Neutrophil (primary cell): ENCODE measurements around the gene COMMD8.

Source experiments
- H3K27ac ChIP-seq: fragments of 200-600 bp; sonication (generic); 2 replicates; pipeline ENCODE4 v1.5.1; 2016; ENCODE audit warnings: mild to moderate bottlenecking, moderate library complexity
- H3K27me3 ChIP-seq: fragments of 200-600 bp; sonication (generic); 2 replicates; pipeline ENCODE4 v1.6.0; 2016; ENCODE audit warnings: mild to moderate bottlenecking
- H3K36me3 ChIP-seq: fragments of 200-600 bp; sonication (generic); 2 replicates; pipeline ENCODE4 v1.5.1; 2017
- H3K4me1 ChIP-seq, 2 experiments: fragments of 200-600 bp in 1 of 2; sonication (generic) in 1 of 2; 1 replicate in 1 of 2; 2 replicates in 1 of 2; pipeline versions ENCODE4 v1.5.1 to v1.6.1; 2013 to 2016; ENCODE audit warnings: low read depth in 1 of 2, low read length in 1 of 2, mild to moderate bottlenecking in 1 of 2, moderate library complexity in 1 of 2; ENCODE audit not compliant: control insufficient read depth in 1 of 2, insufficient read depth in 1 of 2
- H3K4me3 ChIP-seq, 2 experiments: fragments of 200-600 bp in 1 of 2; sonication (generic) in 1 of 2; 1 replicate in 1 of 2; 2 replicates in 1 of 2; pipeline ENCODE4 v1.5.1; 2013 to 2016; ENCODE audit warnings: low read depth in 1 of 2, low read length in 1 of 2, mild to moderate bottlenecking in 1 of 2, moderate library complexity in 1 of 2
- H3K9me3 ChIP-seq: fragments of 200-600 bp; sonication (generic); 2 replicates; pipeline ENCODE4 v1.5.1; 2016
- TF ChIP-seq, protein P1 (sequence below): fragments of 200-600 bp; sonication (generic); IDR thresholded peaks from 2 replicates; pipeline ENCODE4 v1.5.1; 2016; ENCODE audit warnings: antibody characterized with exemption

COMMD8 gene

DNA sequence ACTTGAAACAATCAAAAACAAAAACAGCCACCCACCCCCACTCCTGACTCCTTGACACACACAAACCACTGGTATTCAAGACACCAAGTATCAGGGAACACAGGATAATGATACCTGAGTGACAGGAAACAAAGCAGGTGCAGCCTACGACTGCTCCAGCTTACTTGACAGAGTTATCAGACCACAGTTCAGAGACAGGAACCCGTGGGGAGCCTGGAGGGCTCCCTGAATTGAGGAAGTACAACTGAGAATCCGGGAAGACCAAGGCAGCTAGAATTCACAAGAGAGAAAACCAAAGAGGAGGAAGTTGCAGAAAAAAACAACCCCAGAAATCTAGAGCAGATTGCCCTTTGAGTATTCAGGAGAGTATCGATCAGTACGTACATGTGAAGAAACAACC lies 20.5 kb downstream of the COMMD8 start:
- Histone ChIP-seq H3K27ac (peak overlapping the region; percentile 41), H3K9me3 (no peaks in the 10 kb centered on the region), H3K36me3 (no peaks in the 10 kb centered on the region), H3K4me1 (peaks cover 12 to 13% of the 10 kb centered on the region in 2 experiments), H3K27me3 (no peaks in the 10 kb centered on the region), H3K4me3 (peak overlapping the region in 1 of 2 experiments; percentile 22)
- TF ChIP-seq, protein P1, sequence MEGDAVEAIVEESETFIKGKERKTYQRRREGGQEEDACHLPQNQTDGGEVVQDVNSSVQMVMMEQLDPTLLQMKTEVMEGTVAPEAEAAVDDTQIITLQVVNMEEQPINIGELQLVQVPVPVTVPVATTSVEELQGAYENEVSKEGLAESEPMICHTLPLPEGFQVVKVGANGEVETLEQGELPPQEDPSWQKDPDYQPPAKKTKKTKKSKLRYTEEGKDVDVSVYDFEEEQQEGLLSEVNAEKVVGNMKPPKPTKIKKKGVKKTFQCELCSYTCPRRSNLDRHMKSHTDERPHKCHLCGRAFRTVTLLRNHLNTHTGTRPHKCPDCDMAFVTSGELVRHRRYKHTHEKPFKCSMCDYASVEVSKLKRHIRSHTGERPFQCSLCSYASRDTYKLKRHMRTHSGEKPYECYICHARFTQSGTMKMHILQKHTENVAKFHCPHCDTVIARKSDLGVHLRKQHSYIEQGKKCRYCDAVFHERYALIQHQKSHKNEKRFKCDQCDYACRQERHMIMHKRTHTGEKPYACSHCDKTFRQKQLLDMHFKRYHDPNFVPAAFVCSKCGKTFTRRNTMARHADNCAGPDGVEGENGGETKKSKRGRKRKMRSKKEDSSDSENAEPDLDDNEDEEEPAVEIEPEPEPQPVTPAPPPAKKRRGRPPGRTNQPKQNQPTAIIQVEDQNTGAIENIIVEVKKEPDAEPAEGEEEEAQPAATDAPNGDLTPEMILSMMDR: no peak

DNA sequence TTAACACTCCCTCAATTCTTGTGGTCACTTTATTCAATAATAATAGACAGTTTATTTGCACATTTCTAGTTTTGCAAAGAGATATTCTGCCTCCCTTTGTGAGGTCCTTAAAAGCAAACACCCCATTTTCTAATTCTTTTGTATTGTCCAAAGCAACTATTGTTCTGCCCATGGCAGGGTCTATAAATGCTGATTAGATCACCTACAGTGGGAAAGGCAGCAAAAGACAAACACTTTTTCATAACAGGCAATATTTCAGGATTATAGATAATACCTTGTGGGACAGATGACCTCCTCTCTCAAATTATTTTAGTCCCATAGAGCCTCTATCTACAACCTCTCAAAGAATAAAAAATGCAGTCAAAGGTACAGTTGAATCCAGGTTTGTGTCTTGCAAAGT lies 28.6 kb downstream of the COMMD8 start:
- TF ChIP-seq, protein P1: no peak
- H3K36me3 ChIP-seq: no peaks in the 10 kb centered on the region

DNA sequence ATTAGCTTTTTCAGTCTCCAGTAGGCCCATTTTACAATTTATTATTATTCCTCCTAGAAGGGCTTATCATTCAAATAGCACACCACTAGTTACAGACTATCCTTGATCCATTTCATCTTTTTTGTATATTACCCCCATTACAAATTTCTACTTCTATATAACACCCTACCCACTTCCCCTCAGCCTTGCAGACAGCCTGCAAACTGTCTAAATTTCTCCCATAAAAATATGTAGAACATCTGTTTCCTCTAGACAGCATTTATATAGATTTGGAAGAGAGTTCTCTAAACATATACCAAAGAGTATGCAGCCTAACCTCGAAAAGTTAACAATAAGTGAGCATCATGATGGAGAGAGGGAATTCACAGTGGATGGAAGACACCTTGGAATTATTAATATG lies 30.8 kb downstream of the COMMD8 start:
- TF ChIP-seq, protein P1: no peak
- H3K9me3 ChIP-seq: no peaks in the 10 kb centered on the region
- no peak overlapping the region for H3K4me3 ChIP-seq
- H3K4me1 ChIP-seq: no peaks in the 10 kb centered on the region
- no peak overlapping the region for H3K27ac ChIP-seq
- H3K27me3 ChIP-seq: no peaks in the 10 kb centered on the region
- no peaks in the 10 kb centered on the region for H3K36me3 ChIP-seq

More for the DNA sequence above, 28.6 kb downstream of the COMMD8 start:
- no peaks in the 10 kb centered on the region for H3K27me3 ChIP-seq
- H3K27ac ChIP-seq: no peak overlapping the region
- H3K9me3 ChIP-seq: no peaks in the 10 kb centered on the region
- no peaks in the 10 kb centered on the region for H3K4me1 ChIP-seq
- H3K4me3 ChIP-seq: no peak overlapping the region

DNA sequence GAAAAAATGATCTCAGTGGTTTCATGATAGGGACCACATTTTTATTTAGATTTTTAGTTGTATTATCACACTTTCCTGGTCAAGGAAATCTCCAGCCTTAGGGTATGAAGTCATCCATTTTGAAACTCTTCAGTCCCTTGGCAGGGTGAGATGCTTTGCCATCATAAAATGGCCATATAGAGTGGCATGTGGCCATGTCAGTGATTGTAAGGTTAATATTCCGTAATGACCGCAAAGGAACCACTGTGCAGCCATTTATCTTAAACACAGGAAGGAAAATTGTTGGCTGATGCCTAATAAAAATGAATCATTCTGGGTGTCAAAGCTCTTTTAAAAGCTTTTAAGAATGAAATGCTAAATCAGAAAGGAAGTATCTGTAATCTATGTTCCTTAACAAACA lies 35.6 kb downstream of the COMMD8 start:
- Histone ChIP-seq H3K9me3 (no peaks in the 10 kb centered on the region), H3K4me3 (no peak overlapping the region), H3K27me3 (no peaks in the 10 kb centered on the region), H3K4me1 (no peaks in the 10 kb centered on the region), H3K27ac (no peak overlapping the region), H3K36me3 (no peaks in the 10 kb centered on the region)
- TF ChIP-seq, protein P1: no peak

DNA sequence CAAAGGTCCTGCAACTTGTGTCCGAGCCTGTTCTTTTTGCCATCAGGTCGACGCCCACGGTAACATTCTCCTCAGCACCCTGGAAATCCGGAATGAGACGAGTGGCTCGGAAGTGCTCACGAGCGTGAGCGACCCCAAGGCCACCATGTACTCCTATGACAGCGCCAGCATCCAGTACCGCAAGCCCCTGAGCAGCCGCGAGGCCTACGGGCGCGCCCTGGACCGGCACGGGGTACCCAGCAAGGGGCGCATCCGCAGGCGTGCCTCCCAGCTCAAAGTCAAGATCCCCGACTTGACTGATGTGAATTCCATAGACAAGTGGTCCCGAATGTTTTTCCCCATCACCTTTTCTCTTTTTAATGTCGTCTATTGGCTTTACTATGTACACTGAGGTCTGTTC lies 37.9 kb downstream of the COMMD8 start:
- TF ChIP-seq, protein P1: no peak

DNA sequence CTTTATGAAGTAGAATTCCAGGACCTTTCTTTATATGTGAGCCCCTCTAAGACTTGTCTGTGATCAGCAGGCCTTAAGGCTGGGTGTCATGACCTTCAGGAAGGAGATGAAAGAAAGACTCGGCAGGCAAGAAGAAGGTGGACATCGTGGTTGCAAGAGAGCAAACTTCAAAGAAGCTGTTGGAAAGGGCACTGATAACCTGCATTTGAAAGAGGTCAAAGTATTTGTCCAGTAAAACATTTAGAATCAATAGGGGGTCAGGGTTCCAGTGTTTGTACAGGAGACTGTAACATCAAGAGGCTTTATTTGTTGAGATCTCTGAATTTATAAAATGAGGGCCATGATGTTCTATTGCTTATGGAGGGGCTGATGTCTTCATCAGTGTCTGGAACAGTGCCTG lies 44.2 kb downstream of the COMMD8 start:
- H3K4me3 ChIP-seq: no peak overlapping the region
- H3K4me1 ChIP-seq: no peaks in the 10 kb centered on the region
- no peaks in the 10 kb centered on the region for H3K9me3 ChIP-seq
- no peaks in the 10 kb centered on the region for H3K27me3 ChIP-seq
- no peaks in the 10 kb centered on the region for H3K36me3 ChIP-seq
- TF ChIP-seq, protein P1: no peak
- no peak overlapping the region for H3K27ac ChIP-seq

More for the DNA sequence above, 37.9 kb downstream of the COMMD8 start:
- Histone ChIP-seq H3K9me3 (no peaks in the 10 kb centered on the region), H3K4me3 (no peak overlapping the region), H3K27ac (no peak overlapping the region), H3K36me3 (no peaks in the 10 kb centered on the region), H3K4me1 (no peaks in the 10 kb centered on the region), H3K27me3 (no peaks in the 10 kb centered on the region)
